OCI-M2 (cell line): ENCODE data around the gene CORO6.

Experiments used
- DNase-seq: peaks from one replicate; lab custom pipeline; 2025; ENCODE audit not compliant: unreplicated experiment; lab: John Stamatoyannopoulos, UW

Gene CORO6

DNA sequence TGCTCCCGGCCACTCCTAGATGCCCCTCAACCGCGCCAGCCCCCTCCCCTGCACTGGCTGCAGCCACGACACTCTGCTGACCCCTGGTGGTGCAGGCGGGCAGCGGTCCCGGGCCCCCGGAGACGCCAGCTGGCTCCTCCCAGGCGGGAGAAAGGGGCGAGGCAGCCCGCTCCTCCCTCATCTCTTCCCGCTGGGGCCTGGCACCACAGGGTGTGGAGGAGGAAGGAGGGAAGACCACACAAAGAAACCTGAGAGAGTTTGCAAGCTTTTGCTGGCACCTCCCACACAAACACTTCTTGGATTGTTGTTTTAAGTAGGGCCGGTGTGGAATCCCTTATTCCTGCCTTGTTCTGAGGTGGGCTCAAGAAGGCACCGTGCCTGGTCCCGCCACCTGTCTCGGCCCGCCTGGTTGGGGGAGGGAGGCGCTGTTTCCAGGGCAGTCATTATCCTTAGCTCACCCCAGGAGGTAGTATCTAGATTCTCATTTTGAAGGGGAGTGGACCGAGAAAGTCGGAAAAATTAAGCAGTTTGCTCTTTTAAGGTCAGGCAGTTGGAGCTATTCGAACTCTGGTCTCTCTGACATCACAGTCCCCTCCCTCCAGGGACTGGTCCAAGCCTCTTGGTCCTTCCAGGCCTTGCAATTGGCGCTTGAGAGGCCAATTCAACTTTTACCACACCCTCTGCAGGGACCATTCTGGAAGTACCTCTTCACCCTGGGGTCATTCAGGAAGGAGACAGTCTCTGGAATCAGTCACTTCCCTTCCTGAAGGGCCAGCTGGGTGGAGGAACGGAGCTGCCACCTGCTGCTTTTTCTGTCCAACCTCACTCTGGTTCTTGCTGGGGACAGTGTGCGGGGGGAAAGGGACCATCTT lies 30.7 kb downstream of the CORO6 start:
- no peak for DNase-seq

DNA sequence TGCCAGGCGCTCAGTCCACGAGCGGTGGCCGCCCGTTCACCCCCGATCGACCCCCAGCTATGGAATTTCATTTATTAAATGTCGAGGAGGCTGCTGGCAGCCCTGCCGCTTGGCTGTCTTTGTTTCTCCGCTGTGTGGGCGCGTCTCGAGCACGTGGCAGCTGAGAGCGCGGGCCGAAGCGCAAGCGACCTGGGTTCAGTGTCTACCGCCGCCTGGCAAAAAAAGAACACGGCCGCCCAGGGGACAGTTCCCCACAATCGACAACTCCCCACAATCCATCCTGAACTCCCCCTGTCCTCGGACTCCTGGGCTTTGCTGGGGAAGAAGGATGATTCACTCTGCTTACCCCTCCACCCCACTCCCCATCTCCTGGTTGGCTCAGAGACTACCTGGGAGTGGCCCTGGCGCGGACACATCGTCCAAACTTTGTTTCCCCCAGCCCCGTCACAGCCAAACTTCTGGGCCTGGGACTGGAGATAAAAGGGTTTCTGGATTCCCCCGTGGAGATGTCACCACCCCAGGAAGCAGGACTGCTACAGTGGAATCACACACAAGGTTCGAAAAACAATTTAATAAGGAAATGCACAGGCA lies 31.5 kb downstream of the CORO6 start:
- DNase-seq, result peak; percentile 54

DNA sequence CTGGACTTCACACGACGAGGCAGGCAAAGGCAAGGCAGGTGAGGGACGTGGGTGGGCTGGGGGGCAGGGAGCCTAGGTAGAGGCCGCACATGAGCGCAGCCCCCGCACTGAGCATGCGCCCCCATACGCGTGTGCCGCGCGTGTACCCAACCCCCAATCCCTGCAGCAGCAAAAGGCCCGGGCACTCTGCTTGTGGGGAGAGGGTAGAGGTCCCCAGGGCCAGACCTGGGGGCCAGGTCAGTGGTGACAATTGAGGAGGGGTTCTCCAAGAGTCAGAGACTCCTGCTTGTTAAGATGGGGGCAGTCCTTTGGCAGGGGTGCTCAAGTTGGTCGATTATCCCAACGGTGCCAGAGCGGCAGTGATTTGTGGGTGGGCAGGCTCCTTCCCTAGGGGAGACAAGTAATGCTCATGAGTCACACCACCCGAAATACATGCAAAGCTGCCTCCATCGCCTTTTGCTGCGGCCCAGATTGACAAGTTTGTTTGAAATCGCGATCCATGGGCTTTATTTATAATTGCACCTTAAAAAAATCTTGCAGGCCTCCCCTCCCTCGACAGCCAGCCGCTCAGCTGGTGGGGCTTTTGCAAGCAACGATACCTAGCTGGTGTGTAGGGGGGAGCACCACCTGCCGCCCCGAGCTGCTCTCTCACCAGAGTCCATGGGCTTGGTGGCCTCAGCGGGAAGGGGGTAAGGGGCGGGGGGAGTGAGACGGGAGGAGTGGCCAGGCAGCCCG lies 32.1 kb downstream of the CORO6 start:
- DNase-seq, result no peak

DNA sequence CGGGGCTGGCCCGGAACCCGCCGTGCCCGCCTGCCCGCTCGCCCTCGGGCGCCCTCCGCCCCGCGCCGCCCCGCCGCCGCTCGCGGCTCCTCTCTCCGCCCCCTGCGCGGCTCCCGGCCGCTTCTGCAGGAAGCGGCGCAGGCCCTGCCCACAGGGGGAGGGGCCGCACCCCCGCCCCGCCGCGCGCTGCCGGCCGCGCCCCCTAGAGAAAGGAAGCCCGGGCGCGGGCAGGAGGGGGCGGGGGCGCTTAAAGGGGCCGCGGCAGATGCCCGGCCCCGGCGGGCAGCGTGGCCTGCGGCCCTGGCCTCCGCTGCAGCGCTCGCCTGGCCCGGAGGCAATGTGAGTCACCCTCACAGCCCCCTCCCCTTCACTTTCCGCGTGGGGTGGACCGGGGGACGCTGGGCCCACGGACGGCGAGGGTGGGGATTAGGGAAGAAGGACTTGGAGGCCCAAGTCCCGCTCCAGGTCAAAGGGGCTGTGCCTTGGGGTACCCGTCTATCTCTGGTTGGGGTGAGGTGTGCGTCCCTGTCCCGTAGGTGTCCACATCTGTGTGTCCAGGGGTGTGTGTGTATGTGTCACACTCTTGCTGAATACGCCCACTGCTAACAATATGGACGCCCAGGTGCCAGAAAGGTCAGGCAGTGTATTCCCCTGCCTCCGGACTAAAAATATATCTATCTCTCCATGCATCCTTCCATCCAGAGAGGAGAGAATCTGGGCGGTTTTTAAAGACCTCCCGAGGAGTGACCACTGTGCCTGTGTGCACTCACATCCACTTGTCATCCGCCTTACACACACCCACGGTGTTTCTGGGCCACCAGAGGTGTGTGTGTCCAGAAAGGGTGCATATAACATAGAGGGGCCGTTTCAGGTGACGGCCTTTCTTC lies 32.9 kb downstream of the CORO6 start, which contains the start of gene GIT1:
GIT1 (minus strand) TSS at position 125 of the 887 bp plus-strand sequence. CDS start 270 bp downstream, outside the sequence.
- DNase-seq, result no peak

DNA sequence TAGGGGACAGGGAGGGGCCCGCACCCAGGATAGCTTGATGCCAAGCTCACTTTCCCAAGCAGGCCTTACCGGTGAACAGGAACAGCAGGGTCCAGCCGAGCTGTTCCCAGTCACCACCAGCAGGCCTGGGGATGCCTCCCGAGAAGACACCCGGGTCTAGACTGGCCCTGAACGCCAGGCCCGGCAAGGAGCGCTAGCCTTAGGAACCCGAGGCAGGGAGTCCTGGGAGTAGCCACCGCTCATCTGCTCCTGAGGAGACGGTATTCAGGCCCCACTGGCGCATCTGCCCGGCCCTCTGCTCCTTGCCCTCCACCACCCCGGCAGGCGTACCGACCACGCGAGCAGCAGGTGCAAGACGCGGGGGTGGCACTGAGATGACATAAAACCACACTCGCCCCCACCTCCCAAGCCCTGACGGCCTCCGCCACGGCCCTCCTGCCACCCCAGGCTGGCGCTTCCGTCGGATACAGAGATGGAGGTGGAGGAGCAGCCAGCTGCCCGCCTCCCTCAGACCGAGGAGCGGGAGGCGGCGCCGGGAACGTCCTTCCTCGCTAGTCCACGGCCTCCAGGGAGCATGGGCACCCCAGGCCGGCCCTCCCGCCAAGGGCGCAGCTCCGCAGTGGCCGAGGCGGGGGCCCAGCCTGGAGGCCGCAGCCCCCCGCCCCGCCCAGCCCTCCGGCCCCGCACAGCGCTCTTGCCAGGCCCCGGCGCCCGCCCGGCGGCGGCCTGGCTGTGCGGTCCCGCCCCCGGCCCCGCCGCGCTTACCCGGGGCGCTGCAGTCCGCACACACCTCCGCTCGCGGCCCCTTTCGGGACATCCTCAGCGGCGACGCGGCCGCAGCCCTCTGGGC lies 33.9 kb downstream of the CORO6 start:
- no peak for DNase-seq

DNA sequence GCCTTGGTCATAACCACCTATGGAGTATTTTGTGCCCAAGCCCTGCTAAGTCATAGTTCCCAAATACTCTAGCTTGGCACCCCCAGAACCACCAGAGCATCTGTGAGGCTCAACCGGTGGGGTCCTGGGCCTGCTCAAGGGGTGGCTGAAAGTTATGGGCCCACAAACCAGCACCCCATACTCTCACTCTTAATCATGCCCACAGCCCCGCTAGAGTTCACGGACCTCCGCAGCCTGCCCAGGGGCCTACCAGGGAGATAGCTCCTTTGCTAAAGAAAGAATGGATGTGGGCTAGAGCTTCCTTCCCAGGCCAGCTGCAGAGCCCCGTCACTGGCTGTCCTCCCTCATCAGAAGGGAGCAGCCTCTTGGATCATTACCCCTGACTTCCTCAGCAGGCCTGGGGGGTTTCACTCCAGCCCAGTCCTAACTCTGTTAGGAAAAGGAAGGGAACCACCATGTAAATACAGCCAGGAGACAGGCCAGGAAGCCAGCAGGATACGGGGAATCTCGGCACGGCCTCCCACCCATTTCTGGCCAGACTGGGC lies 34.6 kb downstream of the CORO6 start:
- no peak for DNase-seq

DNA sequence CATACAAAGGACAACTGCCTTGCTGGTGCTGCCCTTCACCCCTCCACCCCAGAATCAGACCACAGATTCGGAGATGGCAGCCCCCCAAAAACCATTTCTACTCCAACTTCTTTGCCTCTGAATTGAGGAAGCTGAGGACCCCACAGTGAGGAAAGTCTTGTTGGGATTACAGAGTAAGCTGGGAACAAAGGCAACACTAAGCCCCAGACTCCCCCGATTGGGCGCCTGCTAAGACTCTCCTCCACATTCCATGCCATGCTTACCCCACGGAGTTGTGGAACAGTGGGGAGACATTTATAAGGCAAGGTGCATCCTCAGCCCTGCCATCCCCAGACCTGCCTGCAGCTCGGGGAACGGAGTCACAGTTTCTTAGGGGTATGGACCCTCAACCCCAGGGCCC lies 35.1 kb downstream of the CORO6 start:
- no peak for DNase-seq

DNA sequence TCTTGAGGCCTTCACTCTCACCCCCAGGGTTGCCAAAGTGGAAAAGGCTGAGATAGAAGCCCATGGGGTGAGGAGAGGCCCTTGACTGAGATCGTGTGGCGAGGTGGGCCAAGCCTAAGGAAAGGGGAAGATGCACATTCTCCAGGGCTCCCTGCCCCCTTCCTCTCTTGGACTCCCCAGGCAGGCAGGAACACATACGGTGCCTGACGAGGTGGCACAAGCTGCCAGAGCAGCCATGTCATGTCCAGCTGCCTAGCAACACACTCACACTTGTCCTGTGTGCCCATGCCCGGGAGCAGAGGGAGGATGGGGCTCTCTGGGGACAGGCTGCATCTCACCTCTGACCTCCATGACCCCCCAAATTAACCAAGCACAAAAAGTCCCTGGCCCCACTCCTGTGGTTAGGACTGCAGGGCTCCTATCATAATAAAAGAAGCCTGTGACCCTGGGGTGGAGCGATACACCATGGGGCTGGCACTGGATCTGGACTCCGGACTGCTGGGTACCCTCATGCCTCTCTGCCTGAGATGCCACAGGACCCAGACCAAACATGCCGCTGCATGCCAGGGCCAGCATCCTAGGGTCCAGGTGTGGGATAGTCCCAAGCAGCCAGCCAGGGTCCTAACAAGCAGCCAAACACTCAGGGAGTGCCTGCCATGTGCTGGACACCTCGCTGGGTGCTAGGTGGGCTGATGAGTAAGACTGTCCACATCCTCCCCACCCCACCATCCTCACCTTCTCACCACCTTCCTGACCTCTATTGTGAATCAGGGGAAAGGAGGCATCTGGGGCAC lies 35.8 kb downstream of the CORO6 start:
- no peak for DNase-seq

DNA sequence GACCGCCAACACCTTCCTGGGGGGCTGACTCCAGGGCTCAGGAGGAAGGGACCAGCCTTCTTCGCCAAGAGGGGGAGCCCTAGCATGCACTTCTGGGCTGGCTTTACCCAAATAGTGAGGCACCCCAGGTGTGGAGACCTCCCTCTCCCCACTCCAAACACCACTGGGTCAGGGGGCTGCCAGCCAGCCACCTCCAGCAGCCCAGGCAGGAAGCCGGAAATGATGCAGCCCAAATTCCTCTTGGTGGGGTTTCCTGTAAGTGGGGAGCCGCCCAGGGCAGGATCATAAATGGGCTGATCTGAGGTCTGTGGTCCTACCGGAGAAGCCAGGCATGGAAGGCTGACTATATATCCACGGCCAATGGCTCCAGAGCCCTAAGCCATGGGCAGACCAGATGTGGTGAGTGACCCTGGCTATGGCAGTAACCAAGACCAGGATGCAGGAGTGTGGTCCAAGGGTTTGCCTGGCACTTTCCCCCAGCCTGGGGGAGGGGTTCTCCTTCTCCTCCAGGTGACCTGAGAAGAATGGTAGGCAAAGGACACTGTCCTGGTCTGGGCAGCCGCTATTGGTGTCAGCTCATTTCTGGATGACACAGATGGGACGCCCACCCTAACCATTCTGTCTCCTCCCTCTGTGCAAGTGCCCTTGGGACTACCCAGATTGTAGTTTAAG lies 37.5 kb downstream of the CORO6 start:
- DNase-seq, result no peak

DNA sequence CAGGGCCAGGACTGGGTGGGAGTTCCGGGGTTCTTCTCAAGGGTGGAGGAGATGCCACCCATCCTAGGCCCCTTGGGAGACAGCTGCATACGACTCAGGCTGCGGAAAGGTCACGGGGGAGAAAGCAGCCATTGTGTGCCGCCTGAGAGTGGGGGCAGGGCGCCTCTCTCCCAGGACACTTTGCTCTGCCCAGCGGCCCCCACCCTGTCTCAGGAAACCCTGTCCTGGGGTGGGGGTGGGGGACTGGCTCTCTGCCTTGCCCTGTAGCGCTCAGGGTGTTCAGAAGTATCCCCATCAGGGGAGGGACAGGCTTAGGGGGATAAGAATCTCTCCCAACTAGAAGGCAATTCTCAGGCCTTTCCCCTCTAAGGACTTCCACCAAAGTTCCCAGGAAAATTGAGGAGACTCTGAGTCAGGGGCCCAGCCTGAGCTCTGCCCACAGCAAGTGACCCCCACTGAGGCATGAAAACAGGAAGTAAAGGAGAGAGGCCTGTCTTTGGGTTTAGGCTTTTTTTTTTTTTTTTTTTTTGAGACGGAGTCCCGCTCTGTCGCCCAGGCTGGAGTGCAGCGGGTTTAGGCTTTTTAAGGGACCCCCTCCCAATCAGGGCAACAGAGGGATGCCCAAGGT lies 38.1 kb downstream of the CORO6 start:
- no peak for DNase-seq

DNA sequence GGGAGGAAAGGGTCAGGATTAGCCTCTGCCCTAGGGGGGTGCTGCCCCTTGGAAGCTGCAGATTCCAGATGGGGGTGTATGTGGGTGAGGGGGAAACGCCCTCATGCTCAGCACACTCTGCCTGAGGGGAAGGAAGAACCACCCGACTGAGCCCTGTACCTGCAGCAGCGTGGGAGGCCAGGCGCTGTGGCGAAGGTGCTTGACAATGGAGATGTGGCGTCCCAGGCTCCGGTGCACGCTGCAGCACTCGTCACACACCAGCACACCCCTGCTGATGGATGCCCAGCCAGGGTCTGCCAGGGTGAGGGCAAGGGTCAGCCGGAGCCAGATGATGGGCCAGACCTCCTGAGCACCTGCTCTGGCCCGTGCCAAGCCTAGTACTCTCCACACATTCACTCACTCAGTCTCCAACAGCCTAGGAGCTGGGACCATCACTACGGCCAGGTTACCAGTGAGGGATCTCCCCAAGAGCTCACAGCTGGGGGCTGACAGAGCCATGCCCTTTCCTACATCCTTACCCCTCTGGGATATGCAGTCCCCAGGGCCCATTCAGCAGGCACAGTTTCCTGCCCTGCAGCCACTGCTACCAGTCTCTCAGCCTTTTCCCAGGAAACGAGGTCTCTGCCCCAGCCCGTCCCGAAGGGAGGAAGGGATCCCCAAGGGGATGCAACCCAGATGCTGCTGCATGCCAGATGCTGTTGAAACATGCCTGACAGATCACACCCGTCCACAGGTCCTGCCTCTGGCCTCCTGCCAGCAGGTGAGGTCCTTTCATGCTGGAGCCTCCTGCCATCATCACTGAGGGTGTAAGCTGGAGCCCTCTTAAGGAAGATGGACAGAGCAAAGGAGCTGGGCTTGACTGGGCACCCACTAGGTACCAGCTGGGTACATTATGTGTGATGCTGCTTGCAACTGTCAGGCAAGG lies 39.1 kb downstream of the CORO6 start:
- no peak for DNase-seq

DNA sequence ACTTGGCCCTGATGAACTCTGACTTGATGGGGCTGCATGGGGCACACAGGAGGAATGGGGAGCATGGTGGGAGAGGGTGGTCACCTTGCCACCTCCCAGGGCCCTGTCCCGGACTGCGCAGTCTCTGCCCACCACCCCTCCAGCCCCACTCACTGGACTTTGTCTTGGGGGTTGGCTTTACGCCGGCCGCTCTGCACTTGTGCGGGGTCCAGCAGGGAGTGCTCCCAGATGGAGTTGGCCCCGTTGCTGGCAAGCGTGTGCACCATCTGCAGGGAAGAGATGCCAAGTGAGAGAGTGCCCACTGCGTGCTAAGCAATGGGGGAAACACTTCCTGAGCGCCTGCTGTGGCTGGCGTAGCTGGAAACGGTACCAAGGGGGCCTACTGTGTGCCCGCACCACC lies 39.9 kb downstream of the CORO6 start:
- DNase-seq, result no peak

DNA sequence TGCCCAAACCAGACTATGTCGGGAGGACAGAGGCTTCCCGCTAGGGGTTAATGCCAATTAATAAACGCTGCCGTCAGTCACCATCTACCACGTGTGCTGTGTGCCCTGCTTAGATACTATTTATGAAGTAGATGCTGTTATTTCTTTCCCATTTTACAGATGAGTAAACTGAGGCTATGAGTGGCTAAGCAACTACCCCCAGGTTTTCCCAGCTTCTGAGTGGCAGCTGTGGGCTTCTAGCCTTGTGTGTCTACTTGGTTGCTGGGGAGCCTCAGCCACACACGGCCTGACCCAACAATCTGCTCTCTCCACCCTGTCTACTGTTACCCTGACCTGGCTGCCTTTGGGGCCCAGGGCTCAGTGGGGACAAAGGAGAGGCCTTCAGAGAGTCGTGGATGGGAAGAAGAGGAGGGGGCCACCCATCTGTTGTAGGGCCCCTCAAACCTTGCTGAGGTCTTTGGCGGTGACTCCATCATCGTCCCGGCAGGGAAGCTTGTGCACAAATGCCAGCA lies 40.4 kb downstream of the CORO6 start:
- no peak for DNase-seq

DNA sequence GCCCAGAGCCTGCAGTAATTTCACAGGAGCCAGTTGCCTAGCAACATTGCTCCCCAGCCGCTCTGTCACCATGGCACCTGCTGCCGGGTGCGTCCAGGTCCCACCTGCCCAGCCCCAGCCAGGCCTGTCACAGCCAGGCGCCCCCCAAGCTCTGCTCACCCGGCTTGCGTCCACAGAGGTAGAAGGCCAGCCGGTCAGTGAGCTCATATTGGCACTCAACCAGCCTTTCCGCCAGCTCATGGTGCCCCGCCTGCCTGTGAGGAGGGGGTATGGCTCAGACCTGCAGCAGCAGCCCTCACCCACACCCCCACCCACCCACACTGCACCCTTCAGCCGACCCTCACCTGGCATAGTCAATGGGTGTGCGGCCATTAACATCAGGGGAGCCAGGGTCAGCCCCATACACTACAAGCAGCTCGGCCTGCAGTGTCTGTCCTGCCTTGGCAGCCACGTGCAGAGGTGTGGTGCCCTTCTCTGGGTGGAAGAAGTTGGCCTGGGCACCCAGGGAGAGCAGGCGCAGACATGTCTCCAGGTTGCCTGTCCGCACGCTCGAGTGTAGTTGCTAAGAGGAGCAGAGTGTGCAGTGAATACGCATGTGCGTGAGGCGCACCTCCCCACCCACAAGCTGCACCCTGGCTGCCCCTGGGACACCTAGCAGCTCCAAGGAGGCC lies 41.0 kb downstream of the CORO6 start:
- DNase-seq, result no peak

DNA sequence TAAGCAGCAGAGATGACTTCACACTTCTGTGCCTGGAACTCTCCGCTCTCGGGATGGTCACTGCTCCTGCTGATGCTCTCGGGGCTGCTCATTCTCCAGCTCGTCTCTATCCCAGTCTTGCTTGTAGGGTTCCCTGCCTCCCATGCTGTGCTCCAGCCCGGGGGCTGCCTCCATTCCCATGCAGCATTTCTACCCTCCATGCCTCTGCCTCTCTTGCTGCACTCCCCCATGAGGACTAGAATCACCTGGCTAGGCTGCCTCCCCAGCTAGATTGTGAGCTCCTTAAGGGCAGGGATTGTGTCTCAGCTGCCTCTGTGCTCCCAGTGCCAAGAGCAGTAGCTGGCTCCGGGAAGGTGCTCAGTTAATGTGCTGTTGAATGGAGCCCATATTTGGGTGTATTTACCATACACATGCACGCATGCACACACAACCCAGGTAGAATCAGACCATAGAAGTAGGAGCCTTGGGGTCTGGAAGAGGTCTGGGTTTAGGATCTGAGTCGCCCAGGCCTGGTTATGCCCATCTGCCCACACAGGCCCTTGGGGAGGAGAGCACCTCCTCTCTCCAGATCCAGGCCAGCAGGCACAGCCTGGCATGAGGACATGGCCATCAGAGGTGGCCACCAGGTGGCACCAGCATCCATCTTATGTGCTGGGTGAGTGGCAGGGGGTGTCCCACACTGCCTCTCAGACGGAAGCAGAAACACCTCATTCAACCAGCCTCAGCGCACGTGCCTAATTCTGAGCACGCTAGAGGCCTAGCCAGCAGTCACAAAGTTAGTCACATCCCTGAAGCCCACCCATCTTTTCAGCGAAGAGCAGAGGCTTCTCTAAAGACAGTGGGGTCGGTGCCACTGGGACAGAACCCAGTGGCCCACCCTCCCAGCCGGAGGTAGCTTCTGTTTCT lies 42.6 kb downstream of the CORO6 start:
- DNase-seq, result no peak
